Measurements from ENCODE around the gene IFNA10.
"Not testable (repeated sequence)": the region's sequence is repeated elsewhere in the genome, so short reads cannot be mapped to it uniquely, and the experiment has no call there.

IFNA10 gene

GRCh38 chr9:21207043-21207442 lies at the start of gene IFNA10:
Gene IFNA10 (minus strand): TSS chr9:21207143. CDS start chr9:21207097, 46 bp downstream.
- not testable (repeated sequence) for DNase-seq (ENCODE audit: low read depth)

- DNase-seq (ENCODE audit: low read depth), result no peak
Observed at GRCh38 chr9:21255538-21256212, 48.7 kb upstream of the IFNA10 start.

DNA sequence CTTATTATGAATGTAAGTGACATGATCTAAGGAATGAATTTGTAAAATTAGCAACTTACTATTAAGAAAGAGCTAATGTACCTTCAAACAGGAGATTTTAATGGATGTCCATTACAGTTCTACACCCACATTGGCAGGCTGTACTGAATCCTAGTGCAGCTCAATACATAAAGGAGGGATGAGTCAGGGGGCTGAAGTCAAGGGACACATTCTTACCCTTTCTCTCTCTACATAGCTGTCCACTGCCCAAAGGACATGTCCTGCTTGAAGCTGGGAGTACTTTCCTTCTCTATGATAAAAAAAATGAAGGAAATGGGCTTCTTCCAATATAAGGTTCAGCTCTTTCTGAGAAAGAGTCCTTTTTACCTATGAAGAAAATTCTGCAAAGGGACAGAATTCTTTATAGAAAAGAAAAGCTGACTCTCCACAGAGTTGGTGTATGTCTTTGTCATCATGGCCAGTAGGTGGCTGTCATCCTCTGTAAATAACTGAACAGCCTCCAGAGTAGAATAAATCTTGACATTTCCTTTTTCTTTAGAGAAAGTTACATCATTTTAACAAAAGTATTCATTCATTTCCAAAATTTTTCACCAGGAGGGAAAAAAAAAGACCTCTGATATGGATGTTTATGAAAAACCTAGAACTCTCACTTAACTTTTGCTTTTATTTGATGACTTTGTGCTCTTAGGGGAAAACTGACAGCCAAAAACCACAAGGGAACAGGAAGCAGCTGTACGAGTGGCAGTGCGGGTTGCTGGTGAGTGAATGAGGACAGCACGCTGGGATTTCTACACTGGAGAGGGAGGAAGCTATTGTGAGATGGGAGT lies 46.0 kb upstream of the IFNA10 start:
- DNase-seq (ENCODE audit: low read depth), result no peak

GRCh38 chr9:21251638-21252037 lies 44.7 kb upstream of the IFNA10 start:
- DNase-seq (ENCODE audit: low read depth), result no peak

GRCh38 chr9:21251190-21251589 lies 44.2 kb upstream of the IFNA10 start:
- DNase-seq (ENCODE audit: low read depth), result no peak

- no peak for DNase-seq (ENCODE audit: low read depth)
Observed at GRCh38 chr9:21244836-21245235, 37.9 kb upstream of the IFNA10 start.

- DNase-seq (ENCODE audit: low read depth), result no peak
Observed at GRCh38 chr9:21239911-21240310, 33.0 kb upstream of the IFNA10 start, which contains the start of gene IFNA14. Gene IFNA14 (minus strand): TSS chr9:21240005. CDS start chr9:21239935, 70 bp downstream.

DNA sequence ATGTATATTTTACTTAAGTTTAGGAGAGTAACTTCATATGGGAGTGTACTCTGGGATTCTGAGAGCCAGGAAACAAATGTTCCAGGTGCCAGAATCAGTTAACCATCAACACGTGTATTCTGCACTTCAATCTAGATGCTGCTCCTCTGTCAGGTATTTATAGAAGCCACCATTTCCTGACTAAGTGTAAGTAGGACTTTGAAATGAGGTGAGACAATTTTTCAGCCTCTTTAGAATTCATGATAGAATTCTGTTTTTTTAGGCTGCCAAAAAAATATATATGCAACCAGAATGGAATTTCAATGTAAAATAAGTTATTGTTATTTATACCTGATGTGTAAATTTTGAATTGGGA lies 29.4 kb upstream of the IFNA10 start:
- DNase-seq (ENCODE audit: low read depth), result not testable (repeated sequence)

DNA sequence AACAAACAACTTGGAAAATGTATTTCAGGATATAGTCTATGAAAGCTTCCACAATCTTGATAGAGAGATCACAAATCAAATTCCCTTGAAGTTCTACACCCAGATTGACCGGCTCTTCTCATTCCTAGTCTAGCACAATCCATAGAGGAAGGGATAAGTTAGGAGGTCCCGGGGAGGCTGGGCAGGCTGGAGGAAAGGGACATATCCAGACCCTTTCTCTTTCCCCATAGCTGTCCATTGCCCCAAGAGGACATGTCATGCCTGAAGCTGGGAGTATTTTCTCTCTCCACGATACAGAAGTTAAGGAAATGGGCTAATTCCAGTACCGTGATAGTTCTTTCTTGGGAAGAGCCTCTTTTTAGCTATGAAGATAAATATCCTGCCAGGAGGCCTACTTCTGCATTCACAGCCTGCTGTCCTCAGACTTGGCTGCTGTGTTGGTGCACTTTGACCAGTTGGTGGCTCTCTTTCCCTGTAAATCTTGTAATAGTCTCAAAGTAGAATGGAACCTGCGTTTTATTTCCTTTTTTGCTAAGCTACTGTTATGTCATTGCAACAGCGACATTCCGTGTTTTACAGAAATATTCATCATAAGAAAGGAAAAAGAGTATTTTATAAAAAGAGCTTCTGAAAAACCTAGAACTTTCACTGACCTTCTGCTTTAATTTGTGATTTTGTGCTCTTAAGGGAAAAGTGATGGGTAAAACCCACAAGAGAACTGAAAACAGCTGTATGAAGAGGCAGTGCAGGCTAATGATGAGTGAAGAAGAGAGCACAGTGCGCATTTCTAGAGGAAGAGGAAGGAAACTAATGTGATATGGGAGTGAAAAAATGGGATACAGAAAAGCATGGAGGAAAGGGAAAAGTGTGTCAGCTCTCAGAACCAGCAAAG lies 28.8 kb upstream of the IFNA10 start:
- DNase-seq (ENCODE audit: low read depth), result not testable (repeated sequence)

DNA sequence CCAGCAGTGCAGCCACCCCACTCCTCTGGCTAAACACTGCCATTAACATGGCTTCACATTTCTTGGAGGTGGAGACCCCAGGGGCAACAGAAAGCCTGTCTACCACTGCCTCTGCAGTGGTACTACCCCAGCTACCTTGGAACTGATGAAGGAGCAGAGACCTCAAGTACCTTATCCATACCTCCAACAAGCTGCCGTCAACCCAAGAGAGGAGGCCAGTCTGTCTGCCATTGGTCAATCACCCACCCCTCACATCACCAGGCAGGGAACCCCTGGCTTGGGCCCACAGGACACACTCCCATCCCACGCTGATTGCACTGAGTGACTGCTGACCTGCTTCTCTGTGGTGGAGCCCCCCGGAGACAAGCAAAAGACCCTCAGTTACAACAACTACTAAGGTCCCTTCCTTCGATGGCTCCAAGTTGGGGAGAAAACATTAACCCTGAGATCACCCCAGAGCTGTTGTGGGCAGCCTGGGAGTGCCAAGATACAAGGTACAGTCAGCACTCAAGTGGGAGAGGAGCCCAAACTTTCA lies 27.3 kb upstream of the IFNA10 start:
- no peak for DNase-seq (ENCODE audit: low read depth)

- no peak for DNase-seq (ENCODE audit: low read depth)
Observed at GRCh38 chr9:21233258-21233657, 26.3 kb upstream of the IFNA10 start.

DNA sequence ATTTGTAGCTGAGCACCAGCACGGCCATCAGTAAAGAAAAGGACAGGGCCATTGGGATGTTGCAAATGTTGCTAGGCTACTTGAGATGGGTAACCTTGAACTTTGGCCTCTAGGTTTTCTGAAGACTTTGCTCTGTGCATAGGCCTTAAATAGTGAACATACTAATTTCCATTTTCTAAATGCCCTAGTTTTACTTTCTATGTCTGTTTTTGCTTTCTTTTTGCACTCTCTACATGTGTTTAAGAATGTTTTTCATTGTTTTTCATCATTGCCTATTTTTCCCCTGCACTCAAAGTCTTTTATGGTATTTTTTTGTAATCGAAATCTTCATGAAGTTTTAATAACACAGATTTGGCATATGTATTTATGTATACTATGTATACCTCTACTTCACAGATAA lies 21.2 kb upstream of the IFNA10 start, which contains the start of gene IFNA17:
Gene IFNA17 (minus strand): TSS at position 101 of the 400 bp plus-strand sequence. CDS start 49 bp downstream, at position 52.
- DNase-seq (ENCODE audit: low read depth), result no peak

- not testable (repeated sequence) for DNase-seq (ENCODE audit: low read depth)
Observed at GRCh38 chr9:21217211-21217610, 10.3 kb upstream of the IFNA10 start, which contains the start of gene IFNA16. Gene IFNA16 (minus strand): TSS chr9:21217311. CDS start chr9:21217305, 6 bp downstream.

- not testable (repeated sequence) for DNase-seq (ENCODE audit: low read depth)
Observed at GRCh38 chr9:21213411-21214326, 6.7 kb upstream of the IFNA10 start.

DNA sequence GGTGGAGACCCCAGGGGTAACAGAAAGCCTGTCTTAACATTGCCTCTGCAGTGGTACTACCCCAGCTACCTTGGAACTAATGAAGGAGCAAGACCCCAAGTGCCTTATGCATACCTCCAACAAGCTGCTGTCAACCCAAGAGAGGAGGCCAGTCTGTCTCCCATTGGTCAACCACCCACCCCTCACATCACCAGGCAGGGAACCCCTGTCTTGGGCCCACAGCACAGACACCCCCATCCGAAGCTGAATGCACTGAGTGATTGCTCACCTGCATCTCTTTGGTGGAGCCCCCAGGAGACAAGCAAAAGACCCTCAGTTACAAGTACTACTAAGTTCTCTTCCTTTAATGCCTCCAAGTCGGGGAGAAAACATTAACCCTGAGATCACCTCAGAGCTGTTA lies 5.2 kb upstream of the IFNA10 start:
- DNase-seq (ENCODE audit: low read depth), result not testable (repeated sequence)

DNA sequence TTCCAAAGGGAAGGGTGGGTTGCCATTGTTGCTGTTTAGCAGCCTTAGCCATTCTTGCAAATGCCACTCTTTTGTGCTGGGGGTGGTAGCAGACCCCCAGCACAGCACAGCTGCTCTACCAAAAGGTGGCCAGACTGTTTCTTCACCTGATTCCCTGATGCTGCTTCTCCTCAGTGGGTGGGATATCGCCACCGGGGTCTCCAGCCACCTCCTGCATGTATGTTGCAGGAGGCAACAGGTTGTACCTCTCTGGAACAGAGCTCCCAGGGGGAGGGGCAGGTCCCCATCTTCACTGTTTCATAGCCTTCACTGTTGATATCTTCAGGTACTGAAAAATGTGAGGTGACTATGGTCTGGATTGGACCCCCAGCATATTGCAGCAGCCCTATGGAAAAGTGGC lies 3.8 kb upstream of the IFNA10 start:
- not testable (repeated sequence) for DNase-seq (ENCODE audit: low read depth)

DNA sequence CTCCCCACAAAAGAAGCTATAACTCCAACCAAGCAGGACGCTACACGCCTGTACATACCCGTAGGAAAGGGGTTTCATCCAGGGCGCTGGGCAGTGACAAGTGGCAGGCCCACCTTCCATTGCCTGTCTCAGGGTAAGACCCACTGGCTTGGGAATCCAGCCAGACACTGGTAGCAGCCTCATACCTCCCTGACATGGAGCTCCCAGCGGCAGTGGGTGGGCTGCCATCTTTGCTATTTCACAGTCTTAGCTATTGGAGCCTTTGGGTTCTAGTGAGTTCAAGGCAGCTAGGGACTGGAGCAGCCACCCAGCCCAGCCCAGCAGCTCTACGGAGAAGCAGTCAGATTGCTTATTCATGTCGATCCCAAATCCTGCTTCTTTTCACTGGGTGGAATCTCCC lies 3.4 kb upstream of the IFNA10 start:
- no peak for DNase-seq (ENCODE audit: low read depth)

GRCh38 chr9:21205204-21205603 lies 1.7 kb downstream of the IFNA10 start:
- no peak for DNase-seq (ENCODE audit: low read depth)

DNA sequence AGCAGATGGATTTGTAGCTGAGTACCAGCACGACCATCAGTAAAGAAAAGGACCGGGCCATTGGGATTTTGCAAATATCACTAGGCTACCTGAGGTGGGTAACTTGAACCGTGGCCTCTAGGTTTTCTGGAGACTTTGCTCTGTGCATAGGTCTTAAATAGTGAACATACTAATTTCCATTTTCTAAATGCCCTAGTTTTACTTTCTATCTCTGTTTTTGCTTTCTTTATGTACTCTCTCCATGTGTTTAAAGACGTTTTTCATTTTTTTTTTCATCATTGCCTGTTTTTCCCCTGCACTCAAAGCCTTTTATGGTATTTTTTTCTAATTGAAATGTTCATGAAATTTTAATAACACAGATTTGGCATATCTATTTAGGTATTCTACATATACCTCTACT lies 4.8 kb downstream of the IFNA10 start, which contains the start of gene IFNA7:
Gene IFNA7 (minus strand): TSS at position 101 of the 400 bp plus-strand sequence. CDS start 40 bp downstream, at position 61.
- not testable (repeated sequence) for DNase-seq (ENCODE audit: low read depth)

All from activated T-cell treated with anti-CD3 and anti-CD28 coated beads for 24 hours (primary cell).